ENCODE results near the gene OCA2. TPM values are rescaled to one million over a fixed set of nuclear protein-coding genes. Genes with fewer than 3 reads are reported as not detected.

The OCA2 gene
- total RNA-seq, 1 experiment from 2014 or later: 0.31 TPM

DNA sequence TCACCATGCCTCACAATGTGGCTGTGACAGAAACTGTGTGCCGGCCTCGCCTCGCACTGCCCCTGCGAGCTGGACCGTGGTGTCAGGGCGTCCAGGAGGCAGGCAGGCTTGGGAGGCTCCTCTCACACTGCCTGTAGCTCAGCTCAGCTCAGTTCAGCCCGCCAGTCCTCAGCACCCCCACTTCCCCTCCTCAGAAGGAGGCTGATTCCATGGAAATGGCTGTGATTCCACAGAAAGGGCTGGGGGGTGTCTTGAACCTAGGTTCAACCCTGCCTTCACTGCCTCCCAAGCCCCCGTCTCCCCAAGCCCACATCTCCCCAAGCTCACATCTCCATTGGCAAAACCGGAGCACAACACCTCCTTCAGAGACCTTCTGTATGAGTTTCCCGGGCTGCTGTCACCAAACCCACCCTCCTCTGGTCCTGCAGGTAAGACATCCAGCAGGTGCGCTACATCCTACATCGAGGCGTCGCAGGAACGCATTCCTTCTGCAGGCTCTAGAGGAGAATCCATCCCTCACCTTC lies 94.0 kb downstream of the OCA2 start:
- no peak for DNase-seq
- WGBS (ENCODE audit: extremely low coverage, insufficient read length, low lambda C conversion rate): no CpG with 5 or more reads among the region's 15 CpGs
- no peak overlapping the region for H3K4me3 Mint-ChIP-seq
- no peaks in the 10 kb centered on the region for H4K20me1 ChIP-seq (ENCODE audit: control insufficient read depth, insufficient read depth, insufficient read length)
- no peak overlapping the region for H3K4me2 ChIP-seq (ENCODE audit: insufficient read depth, insufficient read length, low read length)
- 0 out of 7 replicates have a peak, but pooled peaks cover 0 to 3% (median 0%) of the 10 kb centered on the region in 3 experiments for H3K36me3 Mint-ChIP-seq (ENCODE audit: insufficient read depth in 1 of 3, low read depth in 3 of 3)
- no peaks in the 10 kb centered on the region for H3K9me3 ChIP-seq (ENCODE audit: control insufficient read depth, low read depth, low read length)
- H4K8ac ChIP-seq (replicated peaks; ENCODE audit: insufficient read length, low read depth, low read length): no peak overlapping the region
- H2AFZ ChIP-seq (ENCODE audit: low read length): no peak overlapping the region
- H3K14ac ChIP-seq (ENCODE audit: insufficient read depth, low read length): no peak overlapping the region
- H3K4me1 ChIP-seq (ENCODE audit: insufficient read depth, low read length): no peaks in the 10 kb centered on the region
- no peak overlapping the region for H3K9ac ChIP-seq (ENCODE audit: extremely low read depth, insufficient read length, low read length)
- no peaks in the 10 kb centered on the region for H3K23me2 ChIP-seq (ENCODE audit: insufficient read length, low read depth, low read length, poor library complexity, severe bottlenecking)
- no peak overlapping the region for H3T11ph ChIP-seq (ENCODE audit: low read length)
- H4K5ac ChIP-seq (ENCODE audit: insufficient read length, low read depth, low read length): no peak overlapping the region
- no peaks in the 10 kb centered on the region for H3K79me2 ChIP-seq (ENCODE audit: insufficient read depth, low read length)
- no peaks in the 10 kb centered on the region; the same call in 1 of the 2 replicates for H3K27me3 Mint-ChIP-seq (ENCODE audit: low read depth)
- H3K4ac ChIP-seq (ENCODE audit: low read depth, low read length): no peak overlapping the region
- peaks cover 5 to 10% of the 10 kb centered on the region in 2 experiments; a peak in 3 of 5 replicates for H3K9me3 Mint-ChIP-seq
- no peak overlapping the region for H3K18ac ChIP-seq (ENCODE audit: insufficient read length, low read depth, low read length)
- H3K56ac ChIP-seq (ENCODE audit: insufficient read length, low read depth, low read length): no peak overlapping the region
- H2BK5ac ChIP-seq (ENCODE audit: insufficient read length, low read length): no peak overlapping the region
- H2BK120ac ChIP-seq (ENCODE audit: low read depth, low read length, poor library complexity, severe bottlenecking): no peak overlapping the region
- H3K23ac ChIP-seq (ENCODE audit: insufficient read length, low read depth, low read length): no peak overlapping the region
- no peak overlapping the region for H2BK20ac ChIP-seq (ENCODE audit: low read depth, low read length, poor library complexity, severe bottlenecking)
- no peak for TF ChIP-seq CTCF (conservative IDR thresholded peaks at IDR 0.05)
- H3K27me3 ChIP-seq (ENCODE audit: insufficient read depth, low read length): no peaks in the 10 kb centered on the region
- H2BK15ac ChIP-seq (ENCODE audit: low read depth, low read length): no peak overlapping the region
- H2AK5ac ChIP-seq (ENCODE audit: insufficient read length, low read length): no peak overlapping the region
- H2BK12ac ChIP-seq (ENCODE audit: insufficient read length, low read depth, low read length): no peak overlapping the region
- no peak overlapping the region for H4K91ac ChIP-seq (ENCODE audit: insufficient read length, low read depth, low read length)
- H3K27ac ChIP-seq (ENCODE audit: insufficient read length, low read depth, low read length): no peak overlapping the region
- no peaks in the 10 kb centered on the region for H3K4me1 Mint-ChIP-seq
- H3K79me1 ChIP-seq (ENCODE audit: insufficient read depth, low read depth, low read length, poor library complexity, severe bottlenecking): no peaks in the 10 kb centered on the region
- H3K27ac Mint-ChIP-seq: no peak overlapping the region; a peak in 1 of 7 replicates

Measured in H9 (cell line).